ENCODE results near the gene PCDHAC1.

The PCDHAC1 gene

DNA sequence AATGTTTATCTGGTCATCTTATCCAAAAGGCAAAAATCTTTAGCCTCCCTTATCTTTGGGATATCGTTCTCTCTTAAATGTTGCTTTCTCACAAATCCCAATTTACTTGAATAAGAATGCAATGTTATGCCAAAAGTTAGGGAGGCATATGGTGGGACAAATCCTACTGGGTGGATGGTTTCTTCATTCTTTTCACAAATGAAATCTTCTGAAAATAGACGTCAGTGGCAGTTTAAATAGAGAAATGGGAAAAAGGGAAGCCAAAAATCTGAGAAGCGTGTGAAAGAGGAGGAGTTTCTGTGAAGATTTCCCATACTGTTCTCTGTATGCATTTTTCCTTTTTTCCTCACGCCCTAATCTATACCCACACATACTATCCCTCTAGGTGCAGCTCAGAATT, 2.5 kb upstream of the PCDHAC1 start:
- no peak for DNase-seq (ENCODE audit: insufficient read length, low spot score)
- TF ChIP-seq POU2F2 (IDR thresholded peaks at IDR 0.05; ENCODE audit: low read depth, low read length): no peak
- TF ChIP-seq POLR2A (IDR thresholded peaks at IDR 0.05; ENCODE audit: low read depth, low read length): no peak
- TF ChIP-seq SPI1 (IDR thresholded peaks at IDR 0.05; ENCODE audit: low read depth, low read length): no peak
- no peak for TF ChIP-seq POLR2AphosphoS5 (IDR thresholded peaks at IDR 0.05; ENCODE audit: low read depth, low read length)
- TF ChIP-seq TAF1 (IDR thresholded peaks at IDR 0.05; ENCODE audit: low read depth, low read length): no peak
- TF ChIP-seq PAX5 (IDR thresholded peaks at IDR 0.05; ENCODE audit: insufficient read depth, low read length, severe bottlenecking): no peak
- no peak for FAIRE-seq

DNA sequence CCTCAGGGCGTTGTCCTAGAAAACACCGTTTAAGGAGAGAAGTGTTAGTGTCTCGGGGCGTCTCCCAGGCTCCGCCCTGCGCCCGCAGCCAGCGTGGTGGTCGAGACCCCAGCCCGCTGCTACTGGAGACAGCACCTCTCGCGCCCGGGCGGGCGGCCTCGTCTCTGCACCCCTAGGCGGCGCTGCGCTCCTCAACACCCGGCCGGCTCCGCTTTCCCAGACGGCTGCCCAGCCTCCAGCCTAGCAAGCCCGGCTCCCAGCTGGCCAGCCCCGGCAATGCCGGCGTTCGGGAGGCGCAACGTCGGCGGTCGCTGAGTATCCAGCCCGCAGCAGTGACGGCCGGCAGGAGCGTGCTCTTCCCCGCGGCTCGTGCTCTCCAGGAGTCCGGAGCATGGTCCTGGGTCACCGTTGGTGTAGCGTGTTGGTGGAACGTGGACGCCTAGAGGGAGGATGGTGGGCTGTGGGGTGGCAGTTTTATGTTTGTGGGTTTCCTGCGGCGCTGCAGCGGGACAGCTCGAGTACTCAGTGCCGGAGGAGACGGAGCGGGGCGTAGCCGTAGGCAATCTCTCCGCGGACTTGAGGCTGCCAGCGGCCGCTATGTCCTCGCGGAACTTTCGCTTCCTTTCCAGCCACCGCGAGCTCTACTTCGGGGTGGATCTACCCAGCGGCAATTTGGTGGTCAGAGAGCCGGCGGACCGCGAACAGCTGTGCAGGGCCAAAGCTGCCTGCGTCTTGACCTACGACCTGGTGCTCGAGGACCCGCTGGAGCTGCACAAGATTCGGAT, 536 bp downstream of the PCDHAC1 start:
- FAIRE-seq (no peak), DNase-seq (ENCODE audit: insufficient read length, low spot score) (no peak)
- no peak for TF ChIP-seq TAF1 (IDR thresholded peaks at IDR 0.05; ENCODE audit: low read depth, low read length)
- no peak for TF ChIP-seq PAX5 (IDR thresholded peaks at IDR 0.05; ENCODE audit: insufficient read depth, low read length, severe bottlenecking)
- no peak for TF ChIP-seq SPI1 (IDR thresholded peaks at IDR 0.05; ENCODE audit: low read depth, low read length)
- TF ChIP-seq POLR2AphosphoS5 (IDR thresholded peaks at IDR 0.05; ENCODE audit: low read depth, low read length): no peak
- no peak for TF ChIP-seq POLR2A (IDR thresholded peaks at IDR 0.05; ENCODE audit: low read depth, low read length)
- TF ChIP-seq POU2F2 (IDR thresholded peaks at IDR 0.05; ENCODE audit: low read depth, low read length): no peak

DNA sequence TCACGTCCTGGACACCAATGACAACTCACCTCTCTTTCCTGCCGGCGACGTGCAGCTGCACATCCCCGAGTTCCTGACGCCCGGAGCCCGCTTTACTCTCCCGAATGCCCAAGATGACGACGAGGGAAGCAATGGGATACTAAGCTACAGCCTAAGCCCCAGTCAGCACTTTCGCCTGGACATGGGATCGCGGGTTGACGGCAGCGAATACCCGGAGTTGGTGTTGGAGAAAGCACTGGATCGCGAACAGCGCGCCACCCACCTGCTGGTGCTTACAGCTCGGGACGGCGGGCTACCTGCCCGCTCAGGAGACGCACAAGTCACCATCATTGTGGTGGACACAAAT, 1.1 kb downstream of the PCDHAC1 start:
- DNase-seq (ENCODE audit: insufficient read length, low spot score) (no peak), FAIRE-seq (no peak)
- no peak for TF ChIP-seq POU2F2 (IDR thresholded peaks at IDR 0.05; ENCODE audit: low read depth, low read length)
- no peak for TF ChIP-seq SPI1 (IDR thresholded peaks at IDR 0.05; ENCODE audit: low read depth, low read length)
- TF ChIP-seq TAF1 (IDR thresholded peaks at IDR 0.05; ENCODE audit: low read depth, low read length): no peak
- TF ChIP-seq POLR2AphosphoS5 (IDR thresholded peaks at IDR 0.05; ENCODE audit: low read depth, low read length): no peak
- no peak for TF ChIP-seq PAX5 (IDR thresholded peaks at IDR 0.05; ENCODE audit: insufficient read depth, low read length, severe bottlenecking)
- no peak for TF ChIP-seq POLR2A (IDR thresholded peaks at IDR 0.05; ENCODE audit: low read depth, low read length)

GRCh38 chr5:140934964-140935606, 9.0 kb downstream of the PCDHAC1 start:
- TF ChIP-seq POU2F2 (IDR thresholded peaks at IDR 0.05; ENCODE audit: low read depth, low read length) (no peak), SPI1 (IDR thresholded peaks at IDR 0.05; ENCODE audit: low read depth, low read length) (no peak), TAF1 (IDR thresholded peaks at IDR 0.05; ENCODE audit: low read depth, low read length) (no peak), PAX5 (IDR thresholded peaks at IDR 0.05; ENCODE audit: insufficient read depth, low read length, severe bottlenecking) (no peak), POLR2A (IDR thresholded peaks at IDR 0.05; ENCODE audit: low read depth, low read length) (no peak), POLR2AphosphoS5 (IDR thresholded peaks at IDR 0.05; ENCODE audit: low read depth, low read length) (no peak)
- DNase-seq (ENCODE audit: insufficient read length, low spot score) (no peak), FAIRE-seq (no peak)

DNA sequence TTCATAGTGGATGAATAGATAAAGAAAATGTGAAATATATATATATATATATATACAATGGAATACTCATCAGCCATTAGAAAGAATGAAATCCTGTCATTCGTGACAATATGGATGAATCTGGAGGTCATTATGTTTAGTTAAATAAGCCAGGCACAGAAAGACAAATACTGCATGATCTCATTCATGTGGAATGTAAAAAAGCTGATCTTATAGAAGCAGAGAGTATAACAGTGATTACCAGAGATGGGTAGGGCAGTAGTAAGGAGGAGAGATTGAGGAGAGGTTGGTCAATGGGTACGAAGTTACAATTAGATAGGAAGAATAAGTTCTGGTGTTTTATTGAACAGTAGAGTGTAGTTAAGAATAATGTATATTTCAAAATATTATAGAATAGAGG, 20.5 kb downstream of the PCDHAC1 start:
- no peak for FAIRE-seq
- TF ChIP-seq POU2F2 (IDR thresholded peaks at IDR 0.05; ENCODE audit: low read depth, low read length): no peak
- no peak for TF ChIP-seq SPI1 (IDR thresholded peaks at IDR 0.05; ENCODE audit: low read depth, low read length)
- no peak for TF ChIP-seq POLR2A (IDR thresholded peaks at IDR 0.05; ENCODE audit: low read depth, low read length)
- no peak for DNase-seq (ENCODE audit: insufficient read length, low spot score)

DNA sequence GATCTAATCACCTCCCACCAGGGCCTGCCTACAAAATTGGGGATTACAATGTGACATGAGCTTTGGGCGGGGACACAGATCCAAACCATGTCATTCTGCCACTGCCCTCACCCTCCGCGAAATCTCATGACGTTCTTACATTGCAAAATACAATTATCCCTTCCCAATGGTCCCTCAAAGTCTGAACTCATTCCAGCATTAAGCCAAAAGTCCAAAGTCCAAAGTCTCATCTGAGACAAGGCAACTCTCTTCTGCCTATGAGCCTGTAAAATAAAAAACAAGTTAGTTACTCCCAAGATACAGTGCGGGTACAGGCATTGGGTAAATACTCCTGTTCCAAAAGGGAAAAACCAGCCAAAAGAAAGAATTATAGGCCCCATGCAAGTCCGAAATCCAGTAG, 25.5 kb downstream of the PCDHAC1 start:
- no peak for TF ChIP-seq TAF1 (IDR thresholded peaks at IDR 0.05; ENCODE audit: low read depth, low read length)
- TF ChIP-seq SPI1 (IDR thresholded peaks at IDR 0.05; ENCODE audit: low read depth, low read length): no peak
- TF ChIP-seq POLR2AphosphoS5 (IDR thresholded peaks at IDR 0.05; ENCODE audit: low read depth, low read length): no peak
- no peak for TF ChIP-seq POLR2A (IDR thresholded peaks at IDR 0.05; ENCODE audit: low read depth, low read length)
- TF ChIP-seq POU2F2 (IDR thresholded peaks at IDR 0.05; ENCODE audit: low read depth, low read length): no peak
- no peak for TF ChIP-seq PAX5 (IDR thresholded peaks at IDR 0.05; ENCODE audit: insufficient read depth, low read length, severe bottlenecking)
- no peak for FAIRE-seq
- no peak for DNase-seq (ENCODE audit: insufficient read length, low spot score)

DNA sequence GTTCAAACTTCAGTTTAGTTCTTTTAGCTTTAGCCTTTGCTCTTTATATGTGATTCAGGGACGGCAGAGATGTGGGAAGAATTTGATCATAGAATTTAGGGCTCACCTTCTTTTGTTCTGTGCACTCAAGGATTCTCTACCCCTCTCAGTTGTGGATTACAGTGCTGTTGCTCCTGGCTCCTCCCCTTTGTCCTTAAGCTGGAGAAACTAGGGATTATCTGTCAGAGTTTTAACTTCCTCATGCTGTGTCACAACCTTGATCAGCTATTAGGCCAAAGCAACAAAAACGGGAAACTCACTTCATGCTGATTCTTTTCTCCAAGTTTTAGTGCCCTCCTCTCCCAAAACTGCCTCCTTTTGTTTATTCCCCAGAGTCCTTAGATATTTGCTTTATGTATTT, 27.1 kb downstream of the PCDHAC1 start:
- FAIRE-seq (no peak), DNase-seq (ENCODE audit: insufficient read length, low spot score) (no peak)
- TF ChIP-seq POLR2AphosphoS5 (IDR thresholded peaks at IDR 0.05; ENCODE audit: low read depth, low read length): no peak
- no peak for TF ChIP-seq TAF1 (IDR thresholded peaks at IDR 0.05; ENCODE audit: low read depth, low read length)
- TF ChIP-seq POLR2A (IDR thresholded peaks at IDR 0.05; ENCODE audit: low read depth, low read length): no peak
- no peak for TF ChIP-seq PAX5 (IDR thresholded peaks at IDR 0.05; ENCODE audit: insufficient read depth, low read length, severe bottlenecking)
- no peak for TF ChIP-seq POU2F2 (IDR thresholded peaks at IDR 0.05; ENCODE audit: low read depth, low read length)
- no peak for TF ChIP-seq SPI1 (IDR thresholded peaks at IDR 0.05; ENCODE audit: low read depth, low read length)

GRCh38 chr5:140962190-140962589, 36.1 kb downstream of the PCDHAC1 start:
- TF ChIP-seq PAX5 (IDR thresholded peaks at IDR 0.05; ENCODE audit: insufficient read depth, low read length, severe bottlenecking) (no peak), POLR2AphosphoS5 (IDR thresholded peaks at IDR 0.05; ENCODE audit: low read depth, low read length) (no peak), POU2F2 (IDR thresholded peaks at IDR 0.05; ENCODE audit: low read depth, low read length) (no peak), SPI1 (IDR thresholded peaks at IDR 0.05; ENCODE audit: low read depth, low read length) (no peak), POLR2A (IDR thresholded peaks at IDR 0.05; ENCODE audit: low read depth, low read length) (no peak), TAF1 (IDR thresholded peaks at IDR 0.05; ENCODE audit: low read depth, low read length) (no peak)
- no peak for DNase-seq (ENCODE audit: insufficient read length, low spot score)
- FAIRE-seq: no peak

- TF ChIP-seq POLR2A (IDR thresholded peaks at IDR 0.05; ENCODE audit: low read depth, low read length) (no peak), PAX5 (IDR thresholded peaks at IDR 0.05; ENCODE audit: insufficient read depth, low read length, severe bottlenecking) (no peak)
- no peak for FAIRE-seq
- no peak for DNase-seq (ENCODE audit: insufficient read length, low spot score)
Measured at GRCh38 chr5:140964356-140964755, 38.3 kb downstream of the PCDHAC1 start.

DNA sequence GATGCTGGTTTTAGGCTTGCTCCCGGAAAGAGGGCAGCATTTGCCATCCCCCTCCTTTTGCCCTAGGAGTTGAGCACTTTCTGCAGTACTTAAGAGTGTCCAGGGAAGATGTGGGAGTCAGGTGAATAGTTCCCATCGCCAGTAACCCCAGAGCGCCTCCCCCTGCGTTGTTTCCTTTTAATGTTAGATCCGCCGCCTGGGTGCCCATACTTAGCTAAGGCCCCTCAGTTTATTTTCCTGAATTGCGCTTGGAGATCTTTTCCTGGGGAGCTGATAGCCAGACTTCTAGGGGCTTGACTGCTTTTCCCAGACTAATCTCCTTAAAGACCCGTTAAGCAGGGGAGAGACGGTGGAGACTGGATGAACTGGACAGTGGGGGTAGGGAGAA, 39.8 kb downstream of the PCDHAC1 start:
- TF ChIP-seq POLR2A (IDR thresholded peaks at IDR 0.05; ENCODE audit: low read depth, low read length) (no peak), POLR2AphosphoS5 (IDR thresholded peaks at IDR 0.05; ENCODE audit: low read depth, low read length) (no peak), TAF1 (IDR thresholded peaks at IDR 0.05; ENCODE audit: low read depth, low read length) (no peak), POU2F2 (IDR thresholded peaks at IDR 0.05; ENCODE audit: low read depth, low read length) (no peak), PAX5 (IDR thresholded peaks at IDR 0.05; ENCODE audit: insufficient read depth, low read length, severe bottlenecking) (no peak), SPI1 (IDR thresholded peaks at IDR 0.05; ENCODE audit: low read depth, low read length) (no peak)
- DNase-seq (ENCODE audit: insufficient read length, low spot score): no peak
- FAIRE-seq: no peak
